GM12878 (cell line): ENCODE data around the gene ANXA5. TPM values are rescaled to one million over a fixed set of nuclear protein-coding genes. Genes with fewer than 3 reads are reported as not detected.

Source experiments
- ATF2 ChIP-seq: IDR thresholded peaks from 2 replicates; pipeline ENCODE4 v1.6.1; 2012; ENCODE audit warnings: low read length, inconsistent platforms
- BHLHE40 ChIP-seq, 2 experiments: fragments of 450-650 bp in 1 of 2; IDR thresholded peaks; 2 replicates each; pipeline ENCODE4 v1.6.1; 2011 to 2017; ENCODE audit warnings: low read depth in 2 of 2, borderline replicate concordance in 1 of 2, improper control_type of control experiment in 1 of 2, low read length in 1 of 2, mild to moderate bottlenecking in 1 of 2
- CBX3 ChIP-seq: fragments of 200-600 bp; sonication (generic); IDR thresholded peaks from 2 replicates; pipeline ENCODE4 v1.6.1; 2016; ENCODE audit warnings: low read depth, borderline replicate concordance
- CBX5 ChIP-seq: sonication (generic); IDR thresholded peaks from 2 replicates; pipeline ENCODE4 v1.6.1; 2016; ENCODE audit warnings: low read depth, moderate library complexity, mild to moderate bottlenecking, inconsistent platforms
- E2F4 ChIP-seq: IDR thresholded peaks from 2 replicates; pipeline ENCODE4 v1.6.1; 2012; ENCODE audit warnings: low read depth, low read length, improper control_type of control experiment
- EGR1 ChIP-seq, 2 experiments: IDR thresholded peaks; 1 replicate in 1 of 2; 2 replicates in 1 of 2; pipeline ENCODE4 v1.6.1; 2011 to 2012; ENCODE audit warnings: low read depth in 2 of 2, low read length in 2 of 2, borderline replicate concordance in 1 of 2, mild to moderate bottlenecking in 1 of 2, moderate library complexity in 1 of 2
- HDAC6 ChIP-seq: fragments of 200-600 bp; sonication (generic); IDR thresholded peaks from one replicate; pipeline ENCODE4 v1.8.0; 2017; ENCODE audit warnings: antibody characterized with exemption; ENCODE audit not compliant: unreplicated experiment
- MAX ChIP-seq: IDR thresholded peaks from 2 replicates; pipeline ENCODE4 v1.6.1; 2012; ENCODE audit warnings: low read depth, low read length, improper control_type of control experiment
- MEF2B ChIP-seq: fragments of 450-650 bp; IDR thresholded peaks from 2 replicates; pipeline ENCODE4 v1.6.1; 2018; ENCODE audit warnings: mild to moderate bottlenecking, moderate library complexity; ENCODE audit not compliant: partially characterized antibody, poor library complexity, severe bottlenecking
- NFXL1 ChIP-seq: fragments of 450-650 bp; IDR thresholded peaks from 2 replicates; pipeline ENCODE4 v1.6.1; 2017; ENCODE audit warnings: antibody characterized with exemption, mild to moderate bottlenecking, borderline replicate concordance
- NFYB ChIP-seq: IDR thresholded peaks from 2 replicates; pipeline ENCODE4 v1.6.1; 2011; ENCODE audit warnings: low read depth, mild to moderate bottlenecking, low read length, improper control_type of control experiment, moderate library complexity; ENCODE audit not compliant: insufficient read depth
- NR2C2 ChIP-seq: IDR thresholded peaks from 2 replicates; pipeline ENCODE4 v1.6.1; 2011; ENCODE audit warnings: borderline replicate concordance, low read depth; ENCODE audit not compliant: control insufficient read depth, insufficient read length
- NR2F1 ChIP-seq: fragments of 450-650 bp; conservative IDR thresholded peaks from 2 replicates; pipeline ENCODE4 v1.6.1; 2017; ENCODE audit warnings: mild to moderate bottlenecking
- POLR2A ChIP-seq: IDR thresholded peaks from 2 replicates; pipeline ENCODE4 v1.6.1; 2011; ENCODE audit warnings: low read depth, mild to moderate bottlenecking, low read length
- RB1 ChIP-seq: fragments of 450-650 bp; formaldehyde crosslinking; IDR thresholded peaks from 2 replicates; pipeline ENCODE4 v1.6.1; 2017; ENCODE audit warnings: mild to moderate bottlenecking, borderline replicate concordance
- REST ChIP-seq: IDR thresholded peaks from 2 replicates; pipeline ENCODE4 v1.6.1; 2012; ENCODE audit warnings: mild to moderate bottlenecking, low read depth, low read length
- RFX5 ChIP-seq: IDR thresholded peaks from 2 replicates; pipeline ENCODE4 v1.6.1; 2011; ENCODE audit warnings: low read depth, low read length, improper control_type of control experiment
- TCF7 ChIP-seq: IDR thresholded peaks from 2 replicates; pipeline ENCODE4 v1.6.1; 2014; ENCODE audit warnings: antibody characterized with exemption, borderline replicate concordance
- USF2 ChIP-seq: IDR thresholded peaks from 2 replicates; pipeline ENCODE4 v1.6.1; 2011; ENCODE audit warnings: low read depth, low read length, improper control_type of control experiment, borderline replicate concordance
- ZBTB33 ChIP-seq: fragments of 450-650 bp; IDR thresholded peaks from 2 replicates; pipeline ENCODE4 v1.6.1; 2017; ENCODE audit warnings: mild to moderate bottlenecking
- ZNF24 ChIP-seq: fragments of 450-650 bp; IDR thresholded peaks from 2 replicates; pipeline ENCODE4 v1.6.1; 2017; ENCODE audit warnings: antibody characterized with exemption, mild to moderate bottlenecking
- polyA plus RNA-seq, 11 experiments: library from polyadenylated mRNA; depleted of rRNA in 4 of 11; unstranded in 6 of 11; stranded (reverse) in 5 of 11; fragments of >200 nt; fragmentation: Nextera tagmentation in 4 of 11; fragmentation: Illumina TruSeq in 1 of 11; extraction: Ambion mirVana in 4 of 11; extraction: Trizol in 1 of 11; gene quantifications; 1 replicate in 1 of 11; 2 replicates in 10 of 11; pipeline versions ENCODE4 v1.2.1 to v1.2.3, GENCODE V29; 2011 to 2016; ENCODE audit warnings: inconsistent platforms in 2 of 11, missing spikeins in 2 of 11, low read depth in 1 of 11
- total RNA-seq, 4 experiments: library from RNA; depleted of rRNA in 3 of 4; stranded (reverse); fragments of >200 nt in 3 of 4; fragmentation: Illumina TruSeq in 1 of 4; extraction: Trizol in 1 of 4; gene quantifications; 2 replicates each; pipeline versions ENCODE4 v1.2.1 to v1.2.3, GENCODE V29; 2013 to 2021

The ANXA5 gene
- total and polyA plus RNA-seq, 10 of the 15 experiments (the other 5 are each of a cell fraction or from before 2014, with no cell fraction given) = 101 to 249 (median 169) TPM

GRCh38 chr4:121711263-121712000 lies 14.7 kb upstream of the ANXA5 start (continued):
- TF ChIP-seq REST (no peak), MEF2B (peak; percentile 79), POLR2A (no peak), ZBTB33 (no peak), MAX (no peak), NFXL1 (no peak), E2F4 (no peak), HDAC6 (no peak), TCF7 (no peak), RB1 (no peak), CBX5 (no peak), ZNF24 (no peak), USF2 (no peak), BHLHE40 (IDR thresholded peaks at IDR 0.05; ENCODE audit: borderline replicate concordance in 1 of 2, low read depth in 2 of 2, low read length in 1 of 2) (0 out of 4 replicates have a peak, but pooled peaks of 1 of the 2 experiments have one; percentile 11), CBX3 (no peak), EGR1 (IDR thresholded peaks at IDR 0.05; ENCODE audit: borderline replicate concordance in 1 of 2, low read depth in 2 of 2, low read length in 2 of 2) (no peak), NR2F1 (no peak), NFYB (no peak), NR2C2 (no peak), RFX5 (no peak), ATF2 (peak; percentile 33; the same call in 1 of the 2 replicates)
